Activated CD4-positive, alpha-beta T cell treated with anti-CD3 and anti-CD28 coated beads, Interleukin-2, amount 50 U/mL, for 48 hours (primary cell): ENCODE results near the gene XYLT1.
A peak's percentile ranks its signal among the peaks of the same experiment; 100 is the strongest.
"Not testable (repeated sequence)": the region's sequence is repeated elsewhere in the genome, so short reads cannot be mapped to it uniquely, and the experiment has no call there.

Source experiments
- DNase-seq, 2 experiments: peaks; one replicate each; pipeline ENCODE4 v3.0.0-alpha.2; 2020

Gene XYLT1

DNA sequence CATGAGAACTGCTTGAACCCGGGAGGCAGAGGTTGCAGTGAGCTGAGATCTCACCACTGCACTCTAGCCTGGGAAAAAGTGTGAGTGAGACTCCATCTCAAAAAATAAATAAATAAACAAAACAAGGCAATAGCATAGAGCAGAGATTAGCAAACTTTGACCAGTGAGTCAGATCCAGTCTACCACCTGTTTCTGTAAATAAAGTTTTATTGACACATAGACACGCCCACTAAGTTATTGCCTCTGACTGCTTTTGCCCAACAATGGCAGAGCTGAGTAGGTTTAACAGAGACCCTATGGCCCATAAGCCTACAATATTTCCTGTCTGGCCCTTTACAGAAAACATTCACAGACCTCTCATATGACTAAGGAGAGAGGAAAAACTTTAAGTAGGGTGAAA lies 44.3 kb downstream of the XYLT1 start:
- DNase-seq: no peak

DNA sequence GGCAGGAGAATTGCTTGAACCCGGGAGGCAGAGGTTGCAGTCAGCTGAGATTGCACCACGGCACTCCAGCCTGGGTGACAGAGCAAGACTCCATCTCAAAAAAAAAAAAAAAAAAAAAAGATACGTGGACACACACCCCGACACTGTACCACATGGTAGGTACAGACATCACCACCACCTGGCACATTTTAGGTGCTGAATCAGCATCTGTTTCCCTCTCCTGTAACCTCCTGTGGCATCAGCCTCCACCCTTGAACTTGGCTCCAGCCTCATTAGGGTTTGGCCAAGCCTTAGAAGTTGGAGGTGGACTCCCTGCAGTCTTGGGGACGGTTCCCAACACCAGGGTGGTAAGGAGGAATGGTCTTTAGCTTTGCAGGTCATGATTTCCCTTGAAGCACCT lies 46.0 kb downstream of the XYLT1 start:
- no peak for DNase-seq

DNA sequence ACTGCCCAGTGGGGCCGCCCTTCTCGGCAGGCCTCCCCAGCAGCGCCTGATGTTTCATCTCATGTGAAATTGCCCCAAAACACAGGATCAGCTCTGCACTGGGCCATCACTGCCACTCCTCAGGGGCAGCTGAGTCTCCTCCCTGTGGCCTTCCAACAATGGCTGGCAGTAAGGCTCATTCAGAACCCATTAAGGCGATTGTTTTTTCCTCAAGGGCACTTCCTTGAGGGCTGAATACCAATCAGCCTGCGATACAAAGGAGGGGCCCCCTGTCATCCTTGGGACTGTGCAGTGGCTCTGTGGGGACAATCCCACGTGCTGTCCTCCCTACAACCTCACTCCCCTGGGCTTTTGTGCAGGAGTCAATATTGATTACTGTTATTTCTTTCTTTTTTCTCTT lies 47.5 kb downstream of the XYLT1 start:
- no peak for DNase-seq

DNA sequence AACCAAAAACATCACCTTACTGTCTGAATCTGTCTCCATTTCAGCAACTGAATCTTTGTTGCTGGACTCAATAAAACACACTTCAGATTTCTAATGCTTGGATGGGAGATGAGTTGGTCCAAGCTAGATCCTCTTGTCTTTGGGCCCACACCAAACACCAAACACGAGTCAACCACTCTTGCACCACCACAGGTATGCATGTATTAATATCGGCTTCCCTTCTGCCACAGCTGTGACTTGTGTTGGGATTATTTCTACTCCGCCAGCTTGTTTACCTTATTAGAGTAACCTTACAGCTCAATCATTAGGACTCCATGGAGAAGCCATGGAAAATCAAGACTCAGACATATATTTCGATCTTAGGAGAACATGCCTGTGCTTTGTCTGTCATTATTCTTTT lies 49.9 kb downstream of the XYLT1 start:
- DNase-seq: no peak

DNA sequence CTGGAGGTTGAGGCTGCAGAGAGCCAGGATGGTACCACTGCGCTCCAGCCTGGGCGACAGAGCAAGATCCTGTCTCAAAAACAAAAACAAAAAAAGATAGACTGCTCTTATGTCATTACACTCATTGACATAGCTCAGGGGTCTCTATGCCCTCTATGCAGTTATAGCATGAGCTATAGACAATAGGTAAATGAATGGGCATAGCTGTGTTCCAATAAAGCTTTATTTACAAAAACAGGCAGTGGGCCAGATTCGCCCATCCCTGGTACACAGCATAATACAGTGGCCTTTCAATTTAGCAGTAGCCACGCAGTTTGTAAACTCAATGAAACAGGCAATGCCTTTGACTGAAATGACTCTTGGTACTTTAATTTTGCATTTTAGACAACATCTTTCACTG lies 51.5 kb downstream of the XYLT1 start:
- DNase-seq: no peak

DNA sequence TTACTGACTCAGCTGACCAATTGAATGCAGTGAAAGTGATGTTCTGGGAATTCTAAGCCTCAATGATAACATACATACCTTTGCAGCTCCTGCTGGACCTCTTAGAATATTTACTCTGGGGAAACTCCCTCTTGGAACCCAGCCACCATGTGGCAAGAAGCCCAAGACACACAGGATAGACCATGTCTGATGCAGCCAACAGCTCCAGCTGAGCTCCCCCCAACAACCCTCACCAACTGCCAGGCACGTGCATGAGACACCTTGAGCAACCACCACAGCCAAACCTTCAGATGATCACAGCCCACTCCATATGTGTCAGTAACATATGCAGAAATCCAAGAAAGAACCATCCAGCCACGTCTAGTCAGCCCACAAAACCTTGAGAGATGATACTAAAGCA lies 53.0 kb downstream of the XYLT1 start:
- no peak for DNase-seq

DNA sequence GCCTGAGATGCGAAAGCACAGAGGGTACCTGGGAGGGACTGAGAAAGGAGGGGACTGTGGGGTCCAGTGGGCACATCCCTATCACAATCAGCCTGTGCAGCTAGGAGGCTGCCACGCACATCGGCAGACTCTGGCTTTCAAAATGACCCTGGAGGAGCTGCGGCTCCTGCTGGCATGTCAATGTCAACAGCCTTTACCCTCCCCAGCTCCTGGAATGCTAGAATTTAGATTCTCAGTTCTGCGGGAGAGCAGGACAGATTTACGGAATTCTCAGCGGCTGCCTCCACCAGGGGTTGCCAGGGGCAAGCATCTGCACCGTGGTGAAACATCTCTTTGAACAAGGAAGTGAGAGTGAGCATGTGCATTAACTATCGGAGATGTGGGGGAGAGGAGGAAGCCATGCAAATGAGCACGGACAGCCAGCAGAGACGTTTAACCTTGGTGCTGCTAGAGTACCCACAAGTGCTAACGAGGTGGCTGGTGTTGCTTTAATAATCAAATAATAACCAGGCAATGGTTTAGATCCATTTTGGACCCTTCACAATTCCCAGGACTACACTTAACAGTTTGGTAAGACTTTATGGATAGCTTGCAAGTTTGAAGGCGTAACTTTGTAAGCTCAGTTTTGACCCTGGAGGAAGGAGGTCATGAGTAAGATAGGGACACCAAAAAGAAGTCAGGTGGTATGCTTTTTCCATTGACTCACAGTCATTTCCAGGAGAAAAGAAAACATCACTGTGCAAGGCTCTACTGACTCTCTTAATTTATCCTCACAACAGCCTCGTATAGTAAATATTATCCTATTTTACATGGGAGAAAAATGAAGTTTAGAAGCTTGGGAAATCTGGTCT lies 54.1 kb downstream of the XYLT1 start:
- DNase-seq: peak; percentile 49 to 62

DNA sequence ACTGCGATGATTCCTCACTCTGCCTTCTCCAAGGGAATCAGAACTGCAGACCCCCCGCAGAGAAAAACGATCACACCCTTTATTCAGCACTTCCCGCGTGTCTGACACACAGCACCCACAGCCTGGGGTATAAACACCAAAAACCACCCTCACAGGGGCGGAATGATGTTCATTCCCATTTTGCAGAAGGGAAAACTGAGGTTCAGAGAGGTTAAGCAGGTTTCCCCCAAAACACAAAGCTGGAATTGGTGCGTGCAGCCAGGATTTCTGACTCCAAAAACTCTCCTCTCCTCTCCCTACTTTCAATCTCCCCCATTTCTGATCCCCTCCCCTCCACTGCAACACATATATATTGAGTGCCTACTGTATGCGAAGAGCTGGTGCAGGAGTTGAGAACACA lies 55.8 kb downstream of the XYLT1 start:
- no peak for DNase-seq

DNA sequence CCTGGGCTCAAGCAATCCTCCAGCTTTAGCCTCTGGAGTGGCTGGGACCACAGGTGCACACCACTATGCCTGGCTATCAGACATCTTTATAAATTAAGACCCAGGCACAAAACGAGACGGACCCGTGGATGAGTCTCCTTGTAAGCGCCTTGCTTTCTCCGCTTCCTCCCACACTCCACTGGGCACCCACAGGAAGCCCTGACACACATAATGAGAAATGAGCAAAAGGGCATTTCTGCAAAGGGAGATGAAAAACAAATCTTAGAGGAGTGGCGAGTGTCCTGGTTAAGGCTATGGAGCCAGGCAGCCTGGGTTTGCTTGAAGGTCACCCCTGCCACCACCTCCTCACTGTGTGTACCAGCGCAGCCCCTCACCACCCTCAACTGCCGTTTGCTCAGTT lies 56.3 kb downstream of the XYLT1 start:
- DNase-seq: peak; percentile 53 to 54

DNA sequence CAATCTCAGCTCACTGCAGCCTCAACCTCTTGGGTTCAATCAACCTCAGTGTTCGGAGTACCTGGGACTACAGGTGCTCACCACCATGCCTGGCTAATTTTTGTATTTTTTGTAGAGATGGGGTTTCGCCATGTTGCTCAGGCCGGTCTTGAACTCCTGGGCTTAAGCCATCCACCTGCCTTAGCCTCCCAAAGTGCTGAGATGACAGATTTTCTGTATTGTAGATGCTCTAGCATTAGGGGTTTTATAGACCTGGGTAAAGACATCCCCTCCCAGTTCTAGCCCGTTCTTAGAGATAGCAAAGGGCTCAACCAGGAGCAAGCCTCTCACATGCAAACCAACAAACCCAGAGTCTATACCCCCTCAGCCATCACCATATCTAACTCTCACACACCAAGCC lies 57.3 kb downstream of the XYLT1 start:
- DNase-seq: no peak

DNA sequence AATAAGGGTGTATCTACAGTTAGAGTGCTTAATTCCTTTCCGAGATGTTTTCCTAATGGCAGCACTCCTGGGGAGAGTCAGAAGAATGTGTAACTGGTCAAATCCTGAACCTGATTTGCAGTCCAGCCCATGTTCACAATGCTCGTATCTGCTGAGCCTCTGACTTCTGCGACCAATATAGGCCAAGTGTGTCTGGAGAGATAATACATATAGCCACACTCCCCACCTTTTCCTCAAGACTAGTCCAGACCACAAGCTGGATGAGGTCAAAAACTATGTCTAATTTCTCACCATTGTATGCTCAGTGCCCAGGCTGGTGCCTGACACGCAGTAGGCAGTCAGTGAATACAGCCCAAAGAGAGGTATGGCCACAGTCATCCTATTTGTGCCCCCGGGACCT lies 58.0 kb downstream of the XYLT1 start:
- DNase-seq: no peak

DNA sequence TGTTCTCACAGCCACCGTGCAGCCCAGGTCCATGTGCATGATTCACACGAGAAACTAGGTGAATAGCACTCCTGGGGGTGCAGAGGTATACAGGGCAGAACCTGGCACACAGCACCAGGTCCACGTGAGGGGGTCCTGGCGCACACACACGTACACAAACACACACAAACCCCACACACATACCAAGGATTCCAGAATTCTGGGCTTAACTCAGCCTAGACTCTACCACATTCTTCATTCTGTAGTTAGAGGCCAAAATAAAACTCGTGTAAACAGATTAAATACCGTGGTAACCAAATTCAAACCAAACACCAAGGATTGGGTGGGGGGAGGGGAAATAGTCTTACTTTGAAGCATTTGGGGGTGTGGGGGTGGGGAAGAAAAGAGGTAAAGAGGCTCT lies 58.5 kb downstream of the XYLT1 start:
- no peak for DNase-seq

DNA sequence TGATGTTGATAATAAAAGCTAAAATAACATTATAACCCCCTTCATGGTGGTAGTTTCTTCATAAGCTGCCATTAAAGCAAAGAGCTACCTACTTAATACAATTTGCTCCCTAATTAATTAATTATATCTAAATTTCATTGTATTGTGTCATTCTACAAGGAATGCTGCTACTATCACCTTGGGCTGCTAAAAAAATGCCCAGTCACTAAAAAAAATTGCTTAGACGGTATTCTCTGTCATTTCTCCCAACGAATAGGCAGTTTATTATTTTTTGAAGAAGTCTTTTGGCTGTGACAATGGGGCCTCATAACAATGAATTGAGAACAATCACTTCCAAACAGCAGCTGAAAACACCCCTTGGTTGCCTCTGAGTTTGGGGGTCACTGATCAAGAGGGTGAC lies 59.5 kb downstream of the XYLT1 start:
- no peak for DNase-seq

DNA sequence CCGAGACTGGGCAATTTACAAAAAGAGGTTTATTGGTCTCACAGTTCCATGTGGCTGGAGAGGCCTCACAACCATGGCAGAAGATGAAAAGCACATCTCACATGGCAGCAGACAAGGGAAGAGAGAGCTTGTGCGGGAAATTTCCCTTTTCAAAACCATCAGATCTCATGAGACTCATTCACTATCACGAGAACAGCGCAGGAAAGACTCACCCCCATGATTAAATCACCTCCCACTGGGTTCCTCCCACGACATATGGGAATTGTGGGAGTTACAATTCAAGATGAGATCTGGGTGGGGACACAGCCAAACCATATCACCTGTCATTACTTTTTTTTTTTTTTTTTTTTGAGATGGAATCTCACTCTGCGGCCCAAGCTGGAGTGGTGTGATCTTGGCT lies 60.4 kb downstream of the XYLT1 start:
- not testable (repeated sequence) for DNase-seq

DNA sequence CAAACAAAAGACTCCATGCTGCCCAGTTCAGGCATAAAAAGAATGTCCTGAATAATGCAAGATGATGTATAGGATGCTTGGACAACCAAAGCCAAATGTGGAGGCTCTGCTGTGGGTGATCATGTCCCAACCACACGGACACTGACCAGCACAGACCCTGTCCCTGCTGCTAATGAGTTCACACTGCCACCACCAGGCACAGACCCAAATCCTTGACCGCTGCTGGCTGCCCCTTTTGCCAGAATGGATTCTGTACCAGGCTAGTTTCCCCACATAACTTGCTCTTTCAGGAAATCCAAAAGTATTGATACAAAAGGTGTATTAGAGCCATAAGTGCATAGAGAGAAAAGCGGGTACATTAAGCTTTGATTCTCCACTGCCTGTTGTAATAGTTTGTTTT lies 60.9 kb downstream of the XYLT1 start:
- no peak for DNase-seq

DNA sequence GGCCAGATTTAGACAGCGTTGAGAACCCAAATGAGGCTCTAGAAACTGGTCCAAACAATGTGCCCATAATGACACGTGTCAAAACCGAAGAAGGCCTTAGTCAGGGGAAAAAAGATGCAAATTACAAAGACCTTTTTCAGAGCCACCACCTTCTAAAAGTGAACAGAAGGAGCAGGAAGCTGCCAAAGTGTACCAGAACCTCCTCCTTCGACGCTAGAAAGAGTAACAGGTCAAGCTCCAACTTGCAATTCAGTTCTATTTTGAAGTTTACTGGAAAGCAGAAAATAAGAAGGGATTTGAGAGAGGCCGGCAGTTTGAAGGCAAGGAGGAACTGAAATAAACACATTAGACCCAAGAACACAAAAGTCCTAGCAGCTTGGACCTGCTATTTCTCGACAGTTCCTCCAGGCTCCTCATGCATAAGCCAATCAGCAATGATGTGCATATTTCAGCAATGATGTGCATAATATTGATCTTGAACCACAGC lies 61.8 kb downstream of the XYLT1 start:
- DNase-seq: no peak

DNA sequence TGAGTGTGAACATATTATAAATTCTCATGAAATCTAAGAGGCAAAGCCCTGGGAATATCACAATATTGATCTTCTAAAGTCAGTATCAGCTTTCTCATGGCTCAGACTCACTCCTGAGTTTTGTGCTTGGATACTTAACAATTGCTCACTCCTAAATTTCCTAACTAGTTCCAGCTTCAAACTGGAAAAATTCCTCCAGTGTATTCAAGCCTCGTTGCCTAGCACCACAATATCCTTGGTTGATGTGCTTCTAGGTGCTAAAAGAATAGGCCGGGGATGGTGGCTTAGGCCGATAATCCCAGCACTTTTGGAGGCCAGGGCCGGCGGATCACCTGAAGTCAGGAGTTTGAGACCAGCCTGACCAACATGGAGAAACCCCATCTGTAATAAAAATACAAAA lies 62.5 kb downstream of the XYLT1 start:
- no peak for DNase-seq

DNA sequence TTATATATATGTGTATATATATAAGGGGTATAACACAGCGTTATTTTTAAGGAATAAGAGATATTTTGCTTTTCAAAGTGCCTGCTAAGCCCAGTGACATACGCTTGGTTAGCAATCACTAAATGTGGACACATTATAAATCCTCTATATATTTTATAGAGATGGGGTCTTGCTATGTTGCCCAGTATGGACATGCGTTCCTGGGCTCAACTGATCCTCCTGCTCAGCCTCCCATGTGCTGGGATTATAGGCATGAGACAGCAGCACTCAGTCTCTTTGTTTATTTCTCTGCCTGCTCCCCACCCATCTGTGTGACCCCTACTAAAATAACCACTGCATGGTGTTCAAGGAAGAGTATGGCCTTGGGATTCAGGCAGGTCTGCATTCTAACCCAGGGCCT lies 63.4 kb downstream of the XYLT1 start:
- DNase-seq: no peak

DNA sequence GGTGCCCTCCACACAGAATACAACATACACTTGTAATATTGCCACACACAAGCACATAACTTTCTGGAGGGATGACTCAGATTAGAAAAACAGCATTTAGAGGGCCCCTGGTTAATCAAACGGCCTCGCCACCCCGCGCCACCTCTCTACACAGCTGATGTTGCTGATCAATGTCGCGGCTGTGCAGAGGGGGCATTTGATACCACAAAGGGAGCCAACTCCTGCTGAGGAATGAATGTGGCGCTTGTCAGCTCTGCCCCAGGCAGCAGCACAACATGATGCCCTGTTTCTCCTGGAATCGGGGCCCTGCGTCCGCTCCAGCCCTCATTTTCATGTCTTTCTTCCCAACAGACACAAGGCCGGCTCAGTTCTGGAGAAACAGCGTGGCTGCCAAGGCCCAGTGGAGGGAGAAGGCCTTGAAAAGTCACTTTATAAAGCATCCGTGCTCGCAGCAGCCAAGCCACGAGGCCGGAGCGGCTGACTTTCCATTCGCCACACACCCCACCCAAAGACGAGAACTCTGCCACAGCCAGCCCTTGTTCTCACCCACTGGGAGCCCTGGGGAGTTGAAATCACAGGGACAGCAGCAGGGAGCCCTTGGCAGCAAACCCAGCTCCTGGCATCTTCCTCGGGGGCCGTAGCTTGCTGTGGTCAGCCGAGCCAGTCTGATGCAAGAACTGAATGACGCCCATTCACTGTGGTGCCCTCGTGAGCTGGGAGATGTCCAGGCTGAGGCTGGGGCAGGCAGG lies 65.6 kb downstream of the XYLT1 start:
- DNase-seq: no peak

DNA sequence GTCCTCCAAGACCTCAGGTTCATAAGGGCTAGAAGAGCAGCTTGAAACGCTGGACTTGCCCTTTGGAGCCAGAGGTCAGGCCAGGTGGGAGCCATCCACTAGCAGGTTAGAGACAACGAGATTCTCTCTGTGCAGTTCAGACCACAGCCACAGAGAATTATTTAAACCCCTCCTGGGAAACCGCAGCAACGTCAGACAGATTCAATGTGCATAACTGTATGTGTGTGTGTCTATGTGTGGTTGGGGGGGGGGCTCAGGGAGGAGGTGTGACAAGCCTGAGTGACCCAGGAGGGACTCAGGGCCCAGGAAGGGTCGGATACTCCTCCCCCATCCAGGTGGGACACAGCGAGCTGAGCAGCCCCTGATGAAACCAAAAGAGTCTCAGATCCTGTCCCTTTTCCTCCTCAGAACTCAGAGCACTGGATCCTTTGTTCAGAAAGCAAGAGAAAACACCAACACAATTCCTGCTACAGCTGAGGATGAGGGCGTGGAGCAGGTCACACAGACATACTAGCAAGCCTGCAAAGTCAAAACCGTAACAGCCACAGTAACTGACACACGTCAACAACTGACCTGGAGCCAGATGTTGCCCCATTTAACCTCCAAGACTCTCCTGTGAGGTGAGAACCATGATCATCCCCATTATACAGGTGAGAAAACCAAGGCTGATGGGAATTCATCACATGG lies 66.8 kb downstream of the XYLT1 start:
- no peak for DNase-seq

DNA sequence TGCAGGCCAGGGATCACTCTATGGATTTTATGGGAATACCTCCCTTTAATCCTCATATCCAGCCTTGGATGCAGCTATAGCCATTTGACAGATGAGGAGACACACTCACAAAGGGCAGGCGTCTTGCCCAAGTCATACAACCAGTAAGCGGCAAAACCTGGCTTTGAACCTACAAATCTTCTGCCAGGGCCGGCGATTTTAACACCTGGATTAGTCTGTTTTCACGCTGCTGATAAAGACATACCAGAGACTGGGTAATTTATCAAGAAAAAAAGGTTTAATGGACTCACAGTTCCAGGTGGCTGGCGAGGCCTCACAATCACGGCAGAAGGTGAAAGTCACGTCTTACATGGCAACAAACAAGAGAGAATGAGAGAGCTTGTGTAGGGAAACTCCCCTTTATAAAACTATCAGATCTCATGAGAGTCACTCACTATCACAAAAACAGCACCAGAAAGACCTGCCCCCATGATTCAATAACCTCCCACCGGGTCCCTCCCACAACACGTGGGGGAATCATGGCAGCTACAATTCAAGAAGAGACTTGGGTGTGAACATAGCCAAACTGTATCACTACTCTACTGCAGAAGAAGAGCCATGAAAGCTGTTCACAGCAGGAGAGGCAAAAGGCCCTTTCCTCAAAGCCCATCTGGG lies 67.5 kb downstream of the XYLT1 start:
- no peak for DNase-seq

DNA sequence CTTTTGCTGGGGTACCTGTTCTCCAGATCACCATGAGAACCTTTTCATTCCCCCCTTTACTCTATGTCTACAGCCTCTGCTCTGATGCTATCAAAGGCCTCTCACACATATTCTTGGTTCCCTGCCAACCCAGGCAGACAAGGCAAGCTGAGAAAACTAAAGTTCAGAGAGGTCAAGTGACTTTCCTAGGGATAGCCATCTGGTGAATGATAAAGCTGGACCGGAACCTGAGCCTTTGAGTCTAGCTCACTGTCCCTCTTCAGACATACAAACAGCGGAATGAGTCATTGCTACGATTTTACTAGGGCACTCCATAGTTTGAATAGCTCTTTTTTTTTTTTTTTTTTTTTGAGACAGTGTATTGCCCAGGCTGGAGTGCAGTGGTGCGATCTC lies 73.3 kb downstream of the XYLT1 start:
- DNase-seq: no peak
